HepG2 (cell line): Measurements from ENCODE around the gene CYSTM1. TPM values are rescaled to one million over a fixed set of nuclear protein-coding genes. Genes with fewer than 3 reads are reported as not detected.

Experiments used
- ATAC-seq: fragments of 200-7000 bp; cut with Tn5 transposase; 3 replicates; pipeline ENCODE4 v1.9.1; 2020; ENCODE audit warnings: mild to moderate bottlenecking, moderate library complexity
- BruUV-seq: library from RNA; stranded (reverse); fragments of 400-500 nt; replicated peaks from 2 replicates; lab custom pipeline; 2021; lab: Mats Ljungman, UMichigan
- CTCF ChIA-PET: fragments of 300-600 bp; formaldehyde crosslinking; extraction: SDS; loops from one replicate; lab custom pipeline; 2021; ENCODE audit warnings: low total read pairs, inconsistent platforms, low intra/inter-chr PET ratio; lab: Yijun Ruan, JAX
- POLR2A ChIA-PET: fragments of 350-600 bp; sonication (Branson Sonifier 250); formaldehyde crosslinking; loops from one replicate; lab custom pipeline; 2020; ENCODE audit warnings: antibody characterized with exemption, inconsistent platforms; lab: Yijun Ruan, JAX
- DNase-seq: peaks from one replicate; pipeline ENCODE4 v3.0.0-alpha.2; 2015; ENCODE audit warnings: low spot score
- FAIRE-seq: peaks from 3 replicates; lab custom pipeline; 2011; peaks lifted over from hg19 to GRCh38; lab: Jason Lieb, UNC
- H2AFZ ChIP-seq: one replicate; pipeline ENCODE4 v1.6.1; 2011; ENCODE audit warnings: low read length, inconsistent platforms
- H3K27ac ChIP-seq: fragments of 300-600 bp; 3 replicates; pipeline ENCODE4 v1.8.0; 2011; ENCODE audit warnings: mixed run types, mild to moderate bottlenecking, mixed read lengths, low read length, inconsistent platforms; ENCODE audit not compliant: insufficient read depth; ENCODE audit errors: extremely low read length
- H3K27me3 ChIP-seq, 2 experiments: fragments of 200-600 bp in 1 of 2; 2 replicates in 1 of 2; 3 replicates in 1 of 2; pipeline versions ENCODE4 v1.6.0 to v1.8.0; 2011; ENCODE audit warnings: low read length in 2 of 2, mild to moderate bottlenecking in 2 of 2, moderate library complexity in 2 of 2, inconsistent platforms in 1 of 2; ENCODE audit not compliant: insufficient read depth in 2 of 2, control insufficient read depth in 1 of 2
- H3K36me3 ChIP-seq, 2 experiments: fragments of 200-600 bp in 1 of 2; replicated peaks in 1 of 2; 2 replicates in 1 of 2; 3 replicates in 1 of 2; pipeline versions ENCODE4 v1.5.1 to v1.8.0; 2011; ENCODE audit warnings: low read length in 2 of 2, inconsistent platforms in 1 of 2; ENCODE audit not compliant: insufficient read depth in 2 of 2, control insufficient read depth in 1 of 2
- H3K4me1 ChIP-seq: 2 replicates; pipeline ENCODE4 v1.5.1; 2012; ENCODE audit warnings: low read length, inconsistent platforms; ENCODE audit not compliant: insufficient read depth
- H3K4me2 ChIP-seq: 2 replicates; pipeline ENCODE4 v1.6.0; 2011; ENCODE audit warnings: low read depth, low read length, inconsistent platforms
- H3K4me3 ChIP-seq, 3 experiments: fragments of 200-600 bp in 1 of 3; sonication (generic), shearing (Covaris generic) in 1 of 3; replicated peaks in 1 of 3; 2 replicates each; pipeline ENCODE4 v1.5.1; 2011 to 2016; ENCODE audit warnings: low read length in 3 of 3, inconsistent platforms in 2 of 3, low read depth in 2 of 3, mild to moderate bottlenecking in 2 of 3, control low read depth in 1 of 3, mixed read lengths in 1 of 3; ENCODE audit not compliant: insufficient read depth in 1 of 3
- H3K79me2 ChIP-seq: one replicate; pipeline ENCODE4 v1.6.1; 2011; ENCODE audit warnings: low read length, inconsistent platforms; ENCODE audit not compliant: insufficient read depth
- H3K9ac ChIP-seq: 2 replicates; pipeline ENCODE4 v1.6.0; 2011; ENCODE audit warnings: mild to moderate bottlenecking, low read depth, low read length, inconsistent platforms; ENCODE audit not compliant: insufficient read depth
- H3K9me3 ChIP-seq: 2 replicates; pipeline ENCODE4 v1.5.1; 2012; ENCODE audit warnings: mild to moderate bottlenecking, low read length
- H4K20me1 ChIP-seq: 2 replicates; pipeline ENCODE4 v1.6.0; 2011; ENCODE audit warnings: inconsistent platforms, mild to moderate bottlenecking, low read length, moderate library complexity; ENCODE audit not compliant: insufficient read depth
- DZIP1 ChIP-seq: sonication (generic); formaldehyde crosslinking; IDR thresholded peaks from 2 replicates; pipeline ENCODE4 v1.5.0; 2020; ENCODE audit warnings: mild to moderate bottlenecking, missing genetic modification reagents
- HBP1 ChIP-seq: IDR thresholded peaks from 2 replicates; pipeline ENCODE4 v1.6.1; 2016; ENCODE audit warnings: low read depth, control low read depth
- KDM5A ChIP-seq: fragments of 200-600 bp; sonication (generic); IDR thresholded peaks from 2 replicates; pipeline ENCODE4 v1.7.0; 2018; ENCODE audit warnings: antibody characterized with exemption, mild to moderate bottlenecking, low read length, borderline replicate concordance
- PCBP2 ChIP-seq: fragments of 200-400 bp; formaldehyde crosslinking; optimal IDR thresholded peaks from 2 replicates; pipeline ENCODE3; 2018; ENCODE audit warnings: low read length, low read depth; ENCODE audit not compliant: poor library complexity, severe bottlenecking
- RNF2 ChIP-seq: fragments of 450-650 bp; conservative IDR thresholded peaks from 2 replicates; pipeline ENCODE4 v1.6.1; 2016; ENCODE audit warnings: low read depth
- ZNF646 ChIP-seq: sonication (generic); formaldehyde crosslinking; IDR thresholded peaks from 2 replicates; pipeline ENCODE4 v1.9.0; 2021; ENCODE audit warnings: mild to moderate bottlenecking, missing genetic modification reagents
- WGBS: methylation state at CpG from one replicate; pipeline ENCODE4 v1.1.6; 2017; ENCODE audit warnings: low lambda C conversion rate; 5-methylcytosine and 5-hydroxymethylcytosine counted together
- in situ Hi-C: cut with HindIII; loops from 2 replicates; pipeline ENCODE4 v1.10.0; 2017; ENCODE audit warnings: low pct_unique_long_range_greater_than_20kb; ENCODE audit not compliant: extremely low pct_ligation_motif_present
- intact Hi-C: fragments of 100-400 bp; cut with micrococcal nuclease; formaldehyde crosslinking; loops from one replicate; pipeline ENCODE4 v1.10.0; 2022; ENCODE audit not compliant: unreplicated experiment
- polyA plus RNA-seq, 8 experiments: library from polyadenylated mRNA; depleted of rRNA in 3 of 8; stranded (reverse) in 7 of 8; unstranded in 1 of 8; fragments of >200 nt; fragmentation: Illumina TruSeq in 4 of 8; extraction: Trizol in 4 of 8; gene quantifications; 2 replicates each; pipeline versions ENCODE4 v1.2.1 to v1.2.3, GENCODE V29; 2011 to 2016; ENCODE audit warnings: low read depth in 4 of 8, missing spikeins in 1 of 8, mixed read lengths in 1 of 8; ENCODE audit not compliant: insufficient read depth in 1 of 8
- total RNA-seq, 5 experiments: library from RNA; depleted of rRNA; stranded (reverse); fragments of >200 nt; fragmentation: Illumina TruSeq; extraction: Trizol; gene quantifications; 2 replicates each; pipeline ENCODE4 v1.2.3, GENCODE V29; 2016; ENCODE audit warnings: low read depth in 1 of 5
- TF ChIP-seq, protein P1 (sequence below): sonication (generic); formaldehyde crosslinking; IDR thresholded peaks from 2 replicates; pipeline ENCODE4 v1.5.0; 2020; ENCODE audit warnings: mild to moderate bottlenecking, low read depth, missing genetic modification reagents, borderline replicate concordance
- TF ChIP-seq, protein P2 (sequence below): sonication (generic); formaldehyde crosslinking; IDR thresholded peaks from 2 replicates; pipeline ENCODE4 v1.8.0; 2022; ENCODE audit warnings: missing genetic modification reagents, mild to moderate bottlenecking, inconsistent platforms, borderline replicate concordance

Gene CYSTM1
- total and polyA plus RNA-seq, 2 of the 13 experiments (the other 11 are each of a cell fraction or from before 2014, with no cell fraction given) = 40.0 to 73.4 TPM

DNA sequence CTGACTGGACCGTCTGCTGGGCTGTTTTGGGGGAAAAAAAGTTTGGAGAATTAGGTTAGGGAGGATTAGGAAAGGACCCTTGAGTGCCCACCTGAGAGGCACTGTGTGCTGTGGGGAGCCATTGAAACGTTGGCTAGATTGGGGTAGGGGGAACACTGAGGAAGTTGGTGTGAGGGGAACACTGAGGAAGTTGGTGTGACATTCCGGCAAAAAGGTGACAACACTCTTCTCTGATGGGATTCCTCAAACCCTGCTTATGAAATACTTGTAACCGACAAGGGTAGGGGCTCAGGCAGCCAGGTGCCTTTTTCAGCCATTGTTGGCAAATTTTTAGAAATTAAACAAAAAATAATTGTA is 1.0 kb downstream of the CYSTM1 start:
- Histone ChIP-seq H2AFZ (peak overlapping the region; percentile 11), H3K9me3 (no peaks in the 10 kb centered on the region), H3K36me3 (no peaks in the 10 kb centered on the region), H3K4me3 (peak overlapping the region; percentile 84 to 96 (median 89)), H3K4me1 (peaks cover 74% of the 10 kb centered on the region), H3K4me2 (peak overlapping the region; percentile 98), H3K27ac (peak overlapping the region; percentile 89), H3K9ac (peak overlapping the region; percentile 95), H3K27me3 (no peaks in the 10 kb centered on the region; a peak in 1 of 5 replicates), H4K20me1 (no peaks in the 10 kb centered on the region), H3K79me2 (peaks cover 27% of the 10 kb centered on the region)
- DNase-seq = no peak
- FAIRE-seq = no peak
- no peak for ATAC-seq
- no TSS peak for BruUV-seq
- CTCF ChIA-PET = no interaction called here
- 1% methylated on average over 4 of the region's 4 CpGs for WGBS
- in situ Hi-C loops = loop anchor here (5.0 kb wide), 1 partner anchor 46 kb away; no protein-coding TSS in a partner anchor
- POLR2A ChIA-PET = interaction anchor here (0.9 to 2.1 kb wide), 4 partner anchors 9 to 69 kb away, joined by 3 to 8 read pairs (median 3); no protein-coding TSS in a partner anchor
- intact Hi-C loops = loop anchor here (5.0 to 10.0 kb wide), 2 partner anchors 46 to 539 kb away; no protein-coding TSS in a partner anchor
- TF ChIP-seq HBP1 (CRISPR knock-in tag) (no peak), ZNF646 (CRISPR knock-in tag) (no peak), RNF2 (no peak), KDM5A (no peak), DZIP1 (CRISPR knock-in tag) (no peak), PCBP2 (peak; percentile 19)
- TF ChIP-seq, protein P1, sequence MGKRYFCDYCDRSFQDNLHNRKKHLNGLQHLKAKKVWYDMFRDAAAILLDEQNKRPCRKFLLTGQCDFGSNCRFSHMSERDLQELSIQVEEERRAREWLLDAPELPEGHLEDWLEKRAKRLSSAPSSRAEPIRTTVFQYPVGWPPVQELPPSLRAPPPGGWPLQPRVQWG (CRISPR knock-in tag) = no peak
- TF ChIP-seq, protein P2, sequence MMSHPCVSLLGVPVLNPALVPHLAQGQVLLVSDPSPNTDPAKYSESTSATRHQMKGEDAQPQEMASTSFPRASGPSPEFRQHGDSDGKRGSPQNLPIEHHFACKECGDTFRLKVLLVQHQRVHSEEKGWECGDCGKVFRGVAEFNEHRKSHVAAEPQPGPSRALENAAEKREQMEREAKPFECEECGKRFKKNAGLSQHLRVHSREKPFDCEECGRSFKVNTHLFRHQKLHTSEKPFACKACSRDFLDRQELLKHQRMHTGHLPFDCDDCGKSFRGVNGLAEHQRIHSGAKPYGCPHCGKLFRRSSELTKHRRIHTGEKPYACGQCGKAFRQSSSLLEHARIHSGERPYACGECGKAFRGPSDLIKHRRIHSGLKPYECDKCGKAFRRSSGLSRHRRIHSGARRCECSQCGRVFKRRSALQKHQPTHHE = 0 out of 2 replicates have a peak, but pooled peaks have one; percentile 7
